K562 (cell line): ENCODE data around the gene ETV2. TPM values are rescaled to one million over a fixed set of nuclear protein-coding genes. Genes with fewer than 3 reads are reported as not detected.

Source experiments
- ARID2 ChIP-seq: fragments of 450-650 bp; IDR thresholded peaks from 2 replicates; pipeline ENCODE4 v1.6.1; 2017; ENCODE audit warnings: antibody characterized with exemption, mild to moderate bottlenecking
- COPS2 ChIP-seq: fragments of 450-650 bp; conservative IDR thresholded peaks from 2 replicates; pipeline ENCODE4 v1.6.1; 2016; ENCODE audit warnings: mild to moderate bottlenecking, moderate library complexity
- CTBP1 ChIP-seq: fragments of 450-650 bp; IDR thresholded peaks from 2 replicates; pipeline ENCODE4 v1.6.1; 2016; ENCODE audit warnings: borderline replicate concordance
- EHMT2 ChIP-seq: fragments of 450-650 bp; IDR thresholded peaks from 2 replicates; pipeline ENCODE4 v1.6.1; 2018; ENCODE audit warnings: antibody characterized with exemption
- MTA1 ChIP-seq: fragments of 450-650 bp; IDR thresholded peaks from 2 replicates; pipeline ENCODE4 v1.6.1; 2017; ENCODE audit warnings: borderline replicate concordance
- NFE2 ChIP-seq: IDR thresholded peaks from 2 replicates; pipeline ENCODE4 v1.6.1; 2014; ENCODE audit warnings: antibody characterized with exemption, low read depth
- POLR2B ChIP-seq: fragments of 450-650 bp; IDR thresholded peaks from 2 replicates; pipeline ENCODE4 v1.6.1; 2018; ENCODE audit warnings: low read depth; ENCODE audit not compliant: partially characterized antibody
- PPARD ChIP-seq: fragments of 250-450 bp; sonication (Bioruptor Pico); IDR thresholded peaks from 2 replicates; pipeline ENCODE4 v1.8.0; 2022; ENCODE audit warnings: inconsistent platforms, mild to moderate bottlenecking, moderate library complexity
- PTBP1 ChIP-seq: fragments of 200-400 bp; formaldehyde crosslinking; IDR thresholded peaks from 2 replicates; pipeline ENCODE4 v1.6.1; 2017; ENCODE audit warnings: low read depth, low read length
- RAD21 ChIP-seq, 2 experiments: fragments of 250-450 bp in 1 of 2; fragments of 450-650 bp in 1 of 2; sonication (Bioruptor Pico) in 1 of 2; formaldehyde crosslinking in 1 of 2; IDR thresholded peaks in 1 of 2; conservative IDR thresholded peaks in 1 of 2; 2 replicates each; pipeline versions ENCODE4 v1.4.0 to v1.8.0; 2020 to 2022; ENCODE audit warnings: mild to moderate bottlenecking in 2 of 2, moderate library complexity in 1 of 2
- SOX6 ChIP-seq: fragments of 450-650 bp; IDR thresholded peaks from 2 replicates; pipeline ENCODE4 v1.6.1; 2014; ENCODE audit warnings: mild to moderate bottlenecking
- U2AF1 ChIP-seq: fragments of 200-400 bp; formaldehyde crosslinking; optimal IDR thresholded peaks from 2 replicates; pipeline ENCODE3; 2017; ENCODE audit warnings: mild to moderate bottlenecking, low read depth, low read length, moderate library complexity
- U2AF2 ChIP-seq: fragments of 200-400 bp; formaldehyde crosslinking; optimal IDR thresholded peaks from 2 replicates; pipeline ENCODE3; 2017; ENCODE audit warnings: low read depth, mild to moderate bottlenecking, low read length
- ZC3H4 ChIP-seq: sonication (generic); formaldehyde crosslinking; IDR thresholded peaks from 2 replicates; pipeline ENCODE4 v1.9.0; 2021; ENCODE audit warnings: missing genetic modification reagents, borderline replicate concordance
- ZNF316 ChIP-seq: fragments of 450-650 bp; IDR thresholded peaks from 2 replicates; pipeline ENCODE4 v1.6.1; 2016
- ZNF717 ChIP-seq: fragments of 250-450 bp; sonication (Bioruptor Pico); IDR thresholded peaks from 2 replicates; pipeline ENCODE4 v1.5.0; 2021
- polyA plus RNA-seq, 8 experiments: library from polyadenylated mRNA; depleted of rRNA in 4 of 8; stranded (reverse) in 5 of 8; unstranded in 3 of 8; fragments of >200 nt; fragmentation: Nextera tagmentation in 2 of 8; fragmentation: Illumina TruSeq in 1 of 8; extraction: Ambion mirVana in 2 of 8; extraction: Trizol in 1 of 8; gene quantifications; 2 replicates each; pipeline versions ENCODE4 v1.2.1 to v1.2.3, GENCODE V29; 2011 to 2014; ENCODE audit warnings: inconsistent platforms in 1 of 8, missing spikeins in 1 of 8
- total RNA-seq, 7 experiments: library from RNA; depleted of rRNA in 6 of 7; stranded (reverse); fragments of >200 nt in 6 of 7; fragmentation: Illumina TruSeq in 2 of 7; extraction: Trizol in 2 of 7; gene quantifications; 2 replicates each; pipeline versions ENCODE4 v1.2.1 to v1.2.3, GENCODE V29; 2011 to 2021; ENCODE audit warnings: low replicate concordance in 1 of 7
- TF ChIP-seq, protein P1 (sequence below): sonication (generic); formaldehyde crosslinking; IDR thresholded peaks from 2 replicates; pipeline ENCODE4 v1.8.0; 2022; ENCODE audit warnings: mild to moderate bottlenecking, missing genetic modification reagents, borderline replicate concordance
- TF ChIP-seq, protein P2 (sequence below), 2 experiments: fragments of 200-800 bp in 1 of 2; sonication (Bioruptor generic) in 1 of 2; sonication (generic) in 1 of 2; formaldehyde crosslinking in 1 of 2; IDR thresholded peaks in 1 of 2; conservative IDR thresholded peaks in 1 of 2; 2 replicates each; pipeline versions ENCODE4 v1.5.0 to v1.6.1; 2016 to 2020; ENCODE audit warnings: missing compliant biosample characterization in 1 of 2, missing genetic modification characterization in 1 of 2, missing genetic modification reagents in 1 of 2
- TF ChIP-seq, protein P3 (sequence below): sonication (generic); formaldehyde crosslinking; IDR thresholded peaks from 2 replicates; pipeline ENCODE4 v1.4.0; 2020; ENCODE audit warnings: mild to moderate bottlenecking, missing genetic modification reagents
- TF ChIP-seq, protein P4 (sequence below): fragments of 250-450 bp; sonication (Bioruptor Pico); IDR thresholded peaks from 2 replicates; pipeline ENCODE4 v1.8.0; 2021; ENCODE audit warnings: borderline replicate concordance, mild to moderate bottlenecking, moderate library complexity; ENCODE audit not compliant: poor library complexity, severe bottlenecking
- TF ChIP-seq, protein P5 (sequence below): fragments of 450-650 bp; formaldehyde crosslinking; conservative IDR thresholded peaks from 2 replicates; pipeline ENCODE4 v1.4.0; 2022; ENCODE audit warnings: mild to moderate bottlenecking, missing genetic modification characterization

The ETV2 gene
- total and polyA plus RNA-seq, 9 of the 15 experiments (the other 6 are each of a cell fraction or from before 2014, with no cell fraction given) = 0.11 to 3.7 (median 0.55) TPM

DNA sequence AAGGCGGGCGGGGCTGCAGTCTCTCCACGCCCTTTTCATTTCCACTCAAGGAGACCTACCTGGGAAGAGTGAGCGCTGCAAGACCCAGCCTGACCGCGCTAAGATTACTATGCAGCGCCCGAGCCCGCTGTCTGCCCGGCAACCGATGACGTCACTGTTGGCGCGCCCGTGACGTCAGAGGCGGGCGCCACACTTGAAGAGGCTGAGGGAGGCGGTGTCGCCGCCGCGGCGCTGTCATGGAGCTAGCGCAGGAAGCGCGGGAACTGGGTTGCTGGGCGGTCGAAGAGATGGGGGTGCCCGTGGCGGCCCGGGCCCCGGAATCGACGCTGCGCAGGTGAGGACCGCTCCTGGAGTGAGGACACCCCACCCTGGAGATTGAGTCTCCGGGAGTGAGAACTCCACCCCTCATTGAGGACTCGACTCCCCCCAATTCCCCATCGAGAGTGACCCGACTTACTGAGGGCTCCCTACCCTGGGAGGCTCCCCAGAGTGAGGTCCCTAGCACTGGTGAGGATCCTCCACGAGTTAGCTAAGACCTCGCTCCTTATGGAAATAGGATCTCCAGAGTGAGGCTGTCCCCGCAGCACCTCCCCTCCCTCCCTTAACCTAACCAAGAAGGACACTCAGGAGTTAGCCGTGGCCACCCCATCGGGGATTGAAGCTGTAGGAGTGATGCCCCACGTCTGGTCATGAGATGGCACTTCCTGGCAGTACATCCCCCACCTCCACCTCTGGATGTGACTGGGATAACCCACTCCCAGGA lies 28.8 kb upstream of the ETV2 start, which contains the start of gene HAUS5 (continued):
- TF ChIP-seq RAD21 (CRISPR knock-in tag; conservative IDR thresholded peaks at IDR 0.05 in 1 of 2, IDR thresholded peaks at IDR 0.05 in 1 of 2) (no peak; a peak in 1 of 4 replicates), SOX6 (no peak), POLR2B (peak; percentile 55), MTA1 (peak; percentile 100), PPARD (CRISPR knock-in tag) (no peak), ZC3H4 (CRISPR knock-in tag) (no peak), PTBP1 (no peak), ARID2 (no peak), ZNF316 (no peak), NFE2 (0 out of 2 replicates have a peak, but pooled peaks have one; percentile 17), EHMT2 (no peak), U2AF2 (no peak), COPS2 (no peak), ZNF717 (CRISPR knock-in tag) (no peak), U2AF1 (no peak), CTBP1 (peak; percentile 82)
- TF ChIP-seq, protein P1, sequence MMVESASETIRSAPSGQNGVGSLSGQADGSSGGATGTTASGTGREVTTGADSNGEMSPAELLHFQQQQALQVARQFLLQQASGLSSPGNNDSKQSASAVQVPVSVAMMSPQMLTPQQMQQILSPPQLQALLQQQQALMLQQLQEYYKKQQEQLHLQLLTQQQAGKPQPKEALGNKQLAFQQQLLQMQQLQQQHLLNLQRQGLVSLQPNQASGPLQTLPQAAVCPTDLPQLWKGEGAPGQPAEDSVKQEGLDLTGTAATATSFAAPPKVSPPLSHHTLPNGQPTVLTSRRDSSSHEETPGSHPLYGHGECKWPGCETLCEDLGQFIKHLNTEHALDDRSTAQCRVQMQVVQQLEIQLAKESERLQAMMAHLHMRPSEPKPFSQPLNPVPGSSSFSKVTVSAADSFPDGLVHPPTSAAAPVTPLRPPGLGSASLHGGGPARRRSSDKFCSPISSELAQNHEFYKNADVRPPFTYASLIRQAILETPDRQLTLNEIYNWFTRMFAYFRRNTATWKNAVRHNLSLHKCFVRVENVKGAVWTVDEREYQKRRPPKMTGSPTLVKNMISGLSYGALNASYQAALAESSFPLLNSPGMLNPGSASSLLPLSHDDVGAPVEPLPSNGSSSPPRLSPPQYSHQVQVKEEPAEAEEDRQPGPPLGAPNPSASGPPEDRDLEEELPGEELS (CRISPR knock-in tag) = no peak
- TF ChIP-seq, protein P2, sequence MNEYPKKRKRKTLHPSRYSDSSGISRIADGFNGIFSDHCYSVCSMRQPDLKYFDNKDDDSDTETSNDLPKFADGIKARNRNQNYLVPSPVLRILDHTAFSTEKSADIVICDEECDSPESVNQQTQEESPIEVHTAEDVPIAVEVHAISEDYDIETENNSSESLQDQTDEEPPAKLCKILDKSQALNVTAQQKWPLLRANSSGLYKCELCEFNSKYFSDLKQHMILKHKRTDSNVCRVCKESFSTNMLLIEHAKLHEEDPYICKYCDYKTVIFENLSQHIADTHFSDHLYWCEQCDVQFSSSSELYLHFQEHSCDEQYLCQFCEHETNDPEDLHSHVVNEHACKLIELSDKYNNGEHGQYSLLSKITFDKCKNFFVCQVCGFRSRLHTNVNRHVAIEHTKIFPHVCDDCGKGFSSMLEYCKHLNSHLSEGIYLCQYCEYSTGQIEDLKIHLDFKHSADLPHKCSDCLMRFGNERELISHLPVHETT (CRISPR knock-in tag; conservative IDR thresholded peaks at IDR 0.05 in 1 of 2, IDR thresholded peaks at IDR 0.05 in 1 of 2) = 0 out of 4 replicates have a peak, but pooled peaks of 1 of the 2 experiments have one; percentile 45
- TF ChIP-seq, protein P3, sequence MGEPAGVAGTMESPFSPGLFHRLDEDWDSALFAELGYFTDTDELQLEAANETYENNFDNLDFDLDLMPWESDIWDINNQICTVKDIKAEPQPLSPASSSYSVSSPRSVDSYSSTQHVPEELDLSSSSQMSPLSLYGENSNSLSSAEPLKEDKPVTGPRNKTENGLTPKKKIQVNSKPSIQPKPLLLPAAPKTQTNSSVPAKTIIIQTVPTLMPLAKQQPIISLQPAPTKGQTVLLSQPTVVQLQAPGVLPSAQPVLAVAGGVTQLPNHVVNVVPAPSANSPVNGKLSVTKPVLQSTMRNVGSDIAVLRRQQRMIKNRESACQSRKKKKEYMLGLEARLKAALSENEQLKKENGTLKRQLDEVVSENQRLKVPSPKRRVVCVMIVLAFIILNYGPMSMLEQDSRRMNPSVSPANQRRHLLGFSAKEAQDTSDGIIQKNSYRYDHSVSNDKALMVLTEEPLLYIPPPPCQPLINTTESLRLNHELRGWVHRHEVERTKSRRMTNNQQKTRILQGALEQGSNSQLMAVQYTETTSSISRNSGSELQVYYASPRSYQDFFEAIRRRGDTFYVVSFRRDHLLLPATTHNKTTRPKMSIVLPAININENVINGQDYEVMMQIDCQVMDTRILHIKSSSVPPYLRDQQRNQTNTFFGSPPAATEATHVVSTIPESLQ (CRISPR knock-in tag) = no peak
- TF ChIP-seq, protein P4, sequence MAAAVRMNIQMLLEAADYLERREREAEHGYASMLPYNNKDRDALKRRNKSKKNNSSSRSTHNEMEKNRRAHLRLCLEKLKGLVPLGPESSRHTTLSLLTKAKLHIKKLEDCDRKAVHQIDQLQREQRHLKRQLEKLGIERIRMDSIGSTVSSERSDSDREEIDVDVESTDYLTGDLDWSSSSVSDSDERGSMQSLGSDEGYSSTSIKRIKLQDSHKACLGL (CRISPR knock-in tag) = no peak
- TF ChIP-seq, protein P5, sequence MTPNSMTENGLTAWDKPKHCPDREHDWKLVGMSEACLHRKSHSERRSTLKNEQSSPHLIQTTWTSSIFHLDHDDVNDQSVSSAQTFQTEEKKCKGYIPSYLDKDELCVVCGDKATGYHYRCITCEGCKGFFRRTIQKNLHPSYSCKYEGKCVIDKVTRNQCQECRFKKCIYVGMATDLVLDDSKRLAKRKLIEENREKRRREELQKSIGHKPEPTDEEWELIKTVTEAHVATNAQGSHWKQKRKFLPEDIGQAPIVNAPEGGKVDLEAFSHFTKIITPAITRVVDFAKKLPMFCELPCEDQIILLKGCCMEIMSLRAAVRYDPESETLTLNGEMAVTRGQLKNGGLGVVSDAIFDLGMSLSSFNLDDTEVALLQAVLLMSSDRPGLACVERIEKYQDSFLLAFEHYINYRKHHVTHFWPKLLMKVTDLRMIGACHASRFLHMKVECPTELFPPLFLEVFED (CRISPR knock-in tag) = 0 out of 2 replicates have a peak, but pooled peaks have one; percentile 50
